GM18867 (cell line): Measurements from ENCODE around the gene DNM3.
A peak's percentile ranks its signal among the peaks of the same experiment; 100 is the strongest.
"Not testable (repeated sequence)": the region's sequence is repeated elsewhere in the genome, so short reads cannot be mapped to it uniquely, and the experiment has no call there.

Source experiments
- ATAC-seq: cut with Tn5 transposase; IDR thresholded peaks from one replicate; pipeline ENCODE4 v1.9.1; 2021; ENCODE audit warnings: mild to moderate bottlenecking, moderate library complexity; ENCODE audit not compliant: unreplicated experiment

Gene DNM3

DNA sequence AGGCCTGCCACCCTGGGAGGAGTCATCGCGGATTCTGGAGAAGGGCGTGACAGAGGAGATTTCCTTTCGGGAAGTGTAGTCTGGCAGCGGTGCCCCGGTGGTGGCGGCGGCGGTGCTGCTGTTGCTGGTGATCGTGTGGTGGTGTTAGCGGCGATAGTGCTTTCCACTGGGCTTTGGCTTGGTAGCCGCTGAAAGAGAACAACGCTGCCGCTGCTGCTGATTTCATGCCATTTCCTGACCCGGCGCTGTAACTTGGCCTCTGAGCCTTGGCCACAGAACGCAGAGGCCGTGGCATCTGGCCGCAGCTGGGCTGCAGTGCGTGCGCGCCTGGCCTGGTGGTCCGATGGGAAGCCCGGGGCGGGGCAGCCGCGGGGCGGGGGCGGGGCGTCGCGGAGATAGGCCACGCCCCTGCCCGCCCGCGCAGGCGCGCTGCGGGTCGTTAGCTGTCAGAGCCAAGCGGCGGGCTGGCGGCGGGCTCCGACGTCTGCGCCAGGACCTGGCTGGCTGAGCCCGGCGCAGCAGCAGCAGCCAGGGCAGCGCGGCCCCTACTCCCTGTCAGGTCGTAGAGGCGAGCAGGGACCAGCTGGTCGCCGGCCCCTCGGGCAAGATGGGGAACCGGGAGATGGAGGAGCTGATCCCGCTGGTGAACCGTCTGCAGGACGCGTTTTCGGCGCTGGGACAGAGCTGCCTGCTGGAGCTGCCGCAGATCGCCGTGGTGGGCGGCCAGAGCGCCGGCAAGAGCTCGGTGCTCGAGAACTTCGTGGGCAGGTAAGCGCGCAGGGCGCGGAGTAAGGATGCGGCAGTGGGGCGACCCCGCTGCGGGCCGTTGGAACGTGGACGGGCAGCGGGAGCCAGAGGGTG is at the start of gene DNM3:
Gene DNM3, plus strand, starts transcription at position 449 of the 861 bp plus-strand sequence. Its CDS starts 159 bp downstream, at position 608.
- peak; percentile 89 for ATAC-seq

DNA sequence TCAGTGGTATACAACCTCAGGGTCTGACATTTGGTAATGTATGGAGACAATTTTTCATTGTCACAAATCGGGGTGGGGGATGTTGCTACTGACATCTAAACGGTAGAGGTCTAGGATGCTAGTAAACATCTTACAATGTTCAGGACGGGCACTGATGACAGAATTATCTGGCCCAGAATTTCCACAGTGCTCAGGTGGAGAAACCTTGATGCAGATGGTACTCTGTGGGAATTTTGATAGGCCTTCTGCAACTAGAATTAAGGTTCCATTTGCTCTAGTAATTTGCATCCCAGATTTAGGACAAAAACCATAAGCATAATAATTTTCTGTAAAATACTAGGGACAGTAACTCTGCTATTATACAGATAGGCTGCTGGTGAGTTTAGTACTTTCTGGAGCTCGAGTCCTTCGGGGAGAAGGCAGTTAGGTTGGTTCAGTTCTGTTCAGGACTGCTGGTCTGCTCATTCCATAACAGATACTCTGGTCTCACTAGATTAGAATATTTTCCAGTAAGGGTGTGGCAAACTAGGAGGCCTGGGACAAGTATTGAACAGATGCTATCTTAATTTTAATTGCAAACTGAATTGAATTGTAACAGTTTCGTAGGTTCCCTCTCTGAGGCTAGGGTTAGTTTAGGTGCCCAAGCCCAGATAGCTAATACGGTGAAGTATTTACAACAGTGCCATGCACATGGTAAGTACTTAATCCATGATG is 48.5 kb upstream of the DNM3 start:
- ATAC-seq = no peak

DNA sequence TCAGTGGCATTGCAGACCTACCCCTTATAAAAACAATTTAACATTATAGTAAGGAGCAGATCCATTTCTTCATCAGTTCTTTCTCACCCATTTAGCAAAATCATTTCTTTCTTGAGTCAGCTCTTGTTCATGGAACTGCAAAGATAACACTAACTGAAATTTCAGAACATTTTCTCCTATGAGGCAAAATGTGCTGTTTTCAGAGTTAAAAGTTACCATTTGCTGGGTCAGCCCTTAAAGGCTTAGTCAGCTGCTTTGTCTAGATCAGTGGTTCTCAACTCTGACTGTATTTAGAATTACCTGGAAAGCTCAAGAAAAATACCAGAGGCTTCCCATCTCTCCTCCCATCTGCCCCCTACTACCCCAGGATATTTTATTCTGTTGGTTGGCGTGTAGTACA is 47.7 kb upstream of the DNM3 start:
- ATAC-seq = no peak

DNA sequence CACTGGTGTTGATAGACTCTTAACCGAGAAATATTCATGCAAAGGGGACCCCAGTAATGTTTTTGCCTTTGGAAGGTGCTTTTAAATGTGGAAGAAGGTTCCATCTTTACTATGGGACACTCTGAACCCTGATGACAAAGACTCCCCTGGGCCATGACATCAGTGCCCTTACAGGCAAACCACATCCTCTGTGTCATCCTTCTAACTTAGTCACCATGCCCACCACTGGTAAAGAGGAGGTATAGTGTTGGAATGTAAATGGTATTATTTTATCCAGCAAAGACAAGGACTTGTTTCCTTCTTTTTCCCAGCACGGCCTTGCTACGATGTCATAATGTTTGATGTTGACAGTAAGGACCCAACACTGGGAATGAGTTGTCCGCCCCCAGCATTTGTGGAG is 47.2 kb upstream of the DNM3 start:
- ATAC-seq = no peak

DNA sequence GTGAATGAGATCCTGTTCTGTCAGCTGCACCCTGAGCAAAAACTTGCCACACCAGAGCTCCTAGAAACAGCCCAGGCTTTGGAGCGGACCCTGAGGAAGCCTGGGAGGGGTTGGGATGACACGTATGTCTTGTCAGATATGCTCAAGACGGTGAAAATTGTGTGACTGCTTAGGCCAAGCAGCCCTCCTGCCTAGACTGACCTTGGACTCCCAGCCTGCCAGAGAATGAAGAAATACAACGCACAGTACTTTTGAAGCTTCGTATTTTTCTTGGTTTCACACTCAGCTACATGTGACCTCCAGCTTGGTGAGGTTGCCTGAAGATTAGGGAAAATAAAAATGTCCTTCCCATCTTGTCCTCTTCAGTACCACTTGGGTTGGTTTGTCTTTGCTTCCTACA is 44.7 kb upstream of the DNM3 start:
- ATAC-seq = no peak

DNA sequence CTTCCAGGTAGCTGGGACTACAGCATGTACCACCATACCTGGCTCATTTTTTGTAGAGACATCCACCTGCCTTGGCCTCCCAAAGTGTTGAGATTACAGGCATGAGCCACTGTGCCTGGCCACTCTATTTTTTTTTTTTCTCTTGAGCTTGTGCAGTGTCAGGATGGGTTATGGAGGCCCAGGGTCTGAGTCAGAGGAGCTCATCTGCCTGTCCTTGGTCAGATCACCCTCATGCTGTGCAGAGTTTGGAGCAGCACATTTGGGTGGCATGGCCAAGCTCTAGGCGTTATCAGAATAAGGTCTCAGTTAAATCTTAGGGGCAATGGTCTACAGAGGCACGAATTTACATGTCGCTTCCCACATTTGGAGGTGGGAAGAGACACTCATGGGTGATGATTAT is 43.0 kb upstream of the DNM3 start:
- ATAC-seq = no peak

DNA sequence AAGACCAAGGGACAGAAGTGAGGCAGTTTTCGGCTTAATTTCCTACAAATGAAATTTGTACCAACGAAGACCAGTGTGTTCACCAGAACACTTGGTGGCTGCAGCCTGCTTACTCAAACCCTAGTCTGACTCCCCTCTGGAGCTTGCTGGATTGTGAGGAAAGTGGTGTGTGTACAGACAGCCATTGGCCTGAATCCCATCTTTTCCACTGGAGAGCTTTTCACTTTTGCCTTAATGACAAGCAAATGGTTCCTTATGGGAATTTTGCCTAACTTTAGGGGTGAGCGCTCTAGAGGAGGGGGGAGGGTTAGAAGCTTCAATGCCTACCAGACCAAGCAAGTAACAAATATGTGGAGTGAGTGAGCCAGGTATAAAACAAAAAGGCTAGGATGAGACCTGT is 42.5 kb upstream of the DNM3 start:
- no peak for ATAC-seq

DNA sequence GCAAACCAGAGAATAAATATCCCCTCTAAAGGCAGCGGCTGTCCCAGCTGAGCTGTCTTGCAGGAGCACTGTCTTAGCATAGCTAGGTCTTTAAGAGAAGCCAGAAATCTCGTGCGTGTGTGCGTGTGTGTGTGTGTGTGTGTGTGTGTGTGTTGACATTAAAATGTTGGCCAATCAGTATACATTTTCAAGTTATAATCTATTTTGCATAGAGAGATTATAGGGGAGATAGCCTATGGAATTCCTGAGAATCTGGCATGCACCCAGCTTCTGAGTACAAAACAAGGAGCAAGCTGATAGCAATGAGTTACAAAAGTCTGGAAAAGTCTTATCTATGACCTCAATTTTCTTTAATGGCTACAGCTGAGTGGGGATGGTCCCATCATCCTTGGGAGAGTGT is 42.1 kb upstream of the DNM3 start:
- ATAC-seq = no peak

DNA sequence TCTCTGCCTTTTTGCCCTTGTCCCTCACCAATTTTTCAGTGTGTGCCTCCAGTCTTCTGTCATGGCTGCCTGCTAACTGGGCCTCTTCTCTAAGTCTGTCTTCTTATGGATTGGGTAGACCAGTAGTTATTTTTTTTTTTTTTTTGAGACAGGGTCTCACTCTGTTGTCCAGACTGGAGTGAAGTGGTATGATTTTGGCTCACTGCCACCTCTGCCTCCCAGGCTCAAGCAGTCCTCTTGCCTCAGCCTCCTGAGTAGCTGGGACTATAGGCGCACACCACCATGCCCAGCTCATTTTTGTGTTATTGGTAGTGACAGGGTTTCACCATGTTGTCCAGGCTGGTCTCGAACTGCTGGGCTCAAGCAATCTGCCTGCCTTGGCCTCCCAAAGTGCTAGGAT is 41.6 kb upstream of the DNM3 start:
- ATAC-seq = not testable (repeated sequence)

DNA sequence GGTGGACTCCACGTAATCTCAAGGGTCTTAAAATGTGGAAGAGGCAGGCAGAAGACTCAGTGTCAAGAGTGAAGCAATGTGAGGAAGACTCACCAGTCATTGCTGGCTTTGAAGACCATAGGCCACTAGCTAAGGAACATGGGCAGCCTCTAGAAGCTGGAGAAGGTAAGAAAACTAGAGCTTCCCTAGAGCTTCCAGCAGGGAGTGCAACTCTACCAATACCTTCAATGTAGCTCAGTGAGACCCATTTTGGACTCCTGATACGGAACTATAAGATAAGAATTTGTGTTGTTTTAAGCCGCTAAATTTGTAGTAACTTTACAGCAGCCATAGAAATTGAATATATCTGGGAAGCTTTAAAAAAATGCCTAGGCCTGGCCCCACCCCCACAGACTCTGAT is 41.0 kb upstream of the DNM3 start:
- no peak for ATAC-seq

DNA sequence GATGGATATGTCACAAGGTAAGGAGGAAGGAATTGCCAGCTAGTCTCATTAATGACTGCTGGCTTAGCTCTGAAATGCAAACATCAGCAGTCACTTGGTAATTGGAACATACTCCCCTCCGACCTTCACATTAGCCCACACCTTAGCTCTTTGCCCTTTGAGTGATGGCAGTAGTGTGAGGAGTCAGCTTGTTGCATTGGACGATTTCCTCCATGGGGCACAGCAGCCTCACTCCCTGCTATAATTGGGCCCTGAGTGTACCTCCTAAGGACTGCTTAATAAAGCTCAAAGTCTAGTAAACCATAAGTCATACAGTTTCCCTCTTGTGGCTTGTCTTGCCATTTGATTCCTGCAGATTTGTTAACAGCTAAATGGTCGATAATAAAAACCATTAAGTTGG is 40.4 kb upstream of the DNM3 start:
- ATAC-seq = no peak

DNA sequence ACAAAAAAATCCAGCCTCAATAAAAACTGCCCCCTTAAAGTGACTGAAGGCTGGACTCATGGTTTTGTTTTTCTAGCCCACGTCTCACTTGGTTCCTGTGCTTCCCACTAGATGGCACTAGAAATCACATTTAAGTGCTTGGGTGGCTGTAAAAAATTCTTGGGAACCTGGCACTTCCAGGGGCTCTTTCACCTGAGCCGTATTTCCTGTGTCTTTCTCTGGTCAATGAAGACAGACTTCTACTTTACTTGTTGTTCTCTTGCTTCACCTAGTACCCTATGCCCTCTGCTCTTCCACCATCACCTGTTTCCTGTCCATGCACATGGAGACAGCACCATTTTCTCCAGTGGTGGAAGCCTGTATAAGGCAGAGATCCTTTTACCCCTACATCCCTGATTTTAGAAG is 39.8 kb upstream of the DNM3 start:
- no peak for ATAC-seq

DNA sequence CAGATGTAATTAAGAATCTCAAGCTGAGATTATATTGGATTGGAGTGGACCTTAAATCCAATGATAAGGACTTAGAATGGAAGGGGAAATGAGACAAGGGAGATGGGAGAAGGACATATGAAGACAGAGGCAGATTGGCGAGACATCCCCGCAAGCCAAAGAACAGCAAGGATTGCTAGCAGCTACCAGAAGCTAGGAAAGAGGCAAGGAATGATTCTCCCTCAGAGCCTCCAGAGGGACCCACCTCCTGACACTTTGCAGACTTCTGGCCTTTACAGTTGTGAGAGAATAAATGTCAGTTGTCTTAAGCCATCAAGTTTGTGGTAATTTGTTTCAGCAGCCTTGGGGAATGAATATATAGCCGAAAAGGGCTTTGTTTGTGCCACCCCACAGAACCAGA is 39.1 kb upstream of the DNM3 start:
- ATAC-seq = no peak

DNA sequence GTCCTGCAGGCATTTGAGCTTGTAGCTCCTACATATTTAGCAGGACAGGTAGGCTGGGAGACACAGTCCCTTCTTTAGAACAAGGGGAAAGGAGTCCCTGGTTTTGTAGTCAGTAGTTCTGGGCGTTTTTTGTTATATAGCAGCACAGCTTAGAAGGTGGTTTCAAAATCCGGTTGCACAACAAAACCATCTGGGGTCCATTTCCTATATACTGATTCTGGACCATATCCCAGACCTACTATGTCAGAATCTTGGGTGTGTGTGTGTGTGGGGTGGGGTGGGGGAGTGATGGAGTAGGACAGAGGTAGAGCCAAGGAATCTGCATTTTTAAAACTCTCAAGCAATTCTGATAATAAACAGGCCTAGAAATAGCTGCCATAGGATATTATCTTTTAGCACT is 38.3 kb upstream of the DNM3 start:
- ATAC-seq = no peak

DNA sequence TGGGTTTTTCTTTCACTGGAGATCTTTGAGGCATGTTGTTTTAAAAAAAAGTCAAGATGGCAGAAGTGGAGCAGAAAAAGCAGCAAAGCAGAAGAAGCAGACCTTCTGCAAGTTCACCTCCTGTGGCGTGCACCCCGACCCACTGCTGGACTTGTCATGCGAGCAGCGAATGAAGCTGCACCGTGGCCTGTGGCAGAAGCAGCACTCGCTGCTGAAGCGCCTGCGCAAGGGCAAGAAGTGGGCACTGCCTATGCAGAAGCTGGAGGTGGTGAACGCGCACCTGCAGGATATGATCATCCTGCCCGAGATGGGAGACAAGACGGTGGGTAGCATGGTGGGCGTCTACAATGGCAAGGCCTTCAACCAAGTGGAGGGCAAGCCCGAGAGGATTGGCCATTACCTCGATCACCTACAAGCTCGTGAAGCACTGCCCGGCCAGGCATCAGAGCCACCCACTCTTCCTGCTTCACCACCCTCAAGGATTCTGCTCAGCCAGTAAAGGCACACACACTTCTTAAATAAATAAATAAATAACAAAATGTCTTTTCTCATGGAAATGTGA is 37.8 kb upstream of the DNM3 start:
- no peak for ATAC-seq

DNA sequence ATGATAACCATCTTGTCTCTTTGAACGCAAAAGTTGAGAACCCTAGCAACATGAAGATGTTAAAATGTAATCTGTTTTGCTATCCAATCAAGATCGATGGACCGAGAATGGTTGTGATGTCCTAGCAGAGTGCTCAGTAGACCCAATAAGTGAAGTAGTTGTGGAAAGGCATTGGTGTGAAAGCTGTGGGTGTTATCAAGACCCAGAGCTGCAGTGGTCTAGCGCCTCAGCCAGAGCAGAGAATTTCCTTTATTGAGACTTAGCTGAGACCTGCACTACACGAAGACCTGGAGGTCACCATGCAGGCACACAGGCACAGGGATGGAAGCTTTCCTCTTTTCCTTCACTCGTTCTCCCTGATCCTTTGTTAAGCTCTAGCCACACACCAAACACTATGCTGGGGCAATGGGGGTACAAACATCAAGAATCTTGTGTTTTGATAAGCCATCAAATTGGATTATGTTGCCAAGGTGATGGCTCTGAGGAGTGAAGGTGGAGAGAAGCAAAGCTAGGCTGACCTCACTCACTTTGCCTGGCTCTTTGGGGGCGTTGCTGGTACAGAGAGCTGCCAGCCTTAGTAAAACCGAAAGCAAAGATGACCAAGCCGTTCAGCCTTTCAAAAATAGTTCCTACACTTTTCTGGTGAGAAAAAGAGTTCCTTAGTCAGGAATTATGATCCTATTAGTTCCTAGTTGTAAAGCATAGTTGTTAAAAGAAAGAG is 35.7 kb upstream of the DNM3 start:
- ATAC-seq = peak; percentile 93

DNA sequence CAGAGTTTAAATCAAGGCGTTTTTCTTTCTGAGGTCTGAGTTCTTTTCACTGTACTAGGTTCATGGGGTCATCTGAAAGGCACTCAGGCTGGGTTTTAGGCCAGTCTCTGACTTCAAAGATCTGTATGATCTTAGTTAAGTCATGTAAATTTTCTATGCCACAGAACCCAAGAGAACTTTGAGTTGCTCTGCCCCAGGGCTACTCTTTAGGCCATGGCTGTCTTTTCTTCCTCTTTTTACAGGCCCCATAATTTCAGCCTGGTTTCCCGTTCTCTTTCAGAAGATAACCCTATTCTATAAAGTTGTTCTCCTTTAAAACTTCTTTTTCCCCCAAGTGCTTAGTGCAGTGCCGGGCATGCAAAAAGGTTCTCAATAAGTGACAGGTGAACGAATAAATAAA is 33.7 kb upstream of the DNM3 start:
- ATAC-seq = no peak

DNA sequence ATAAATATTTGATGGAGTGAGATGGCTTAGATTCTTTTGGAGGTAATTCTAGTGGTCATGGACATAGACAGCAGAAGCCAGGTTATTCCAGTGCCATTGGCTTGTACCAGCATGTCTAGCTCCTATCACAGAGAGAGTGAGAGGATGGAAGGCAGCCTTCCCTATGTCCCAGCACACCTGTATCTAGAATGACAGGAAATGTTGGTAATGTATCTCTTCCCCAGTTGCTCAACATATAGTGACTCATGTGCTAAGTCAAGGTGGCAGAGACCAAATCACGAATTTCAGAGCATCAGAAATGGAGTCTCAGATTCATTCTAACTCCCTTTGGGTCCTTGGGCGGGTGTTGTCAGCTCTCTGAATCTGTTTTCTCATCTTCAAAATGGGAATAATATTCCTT is 31.5 kb upstream of the DNM3 start:
- ATAC-seq = no peak

DNA sequence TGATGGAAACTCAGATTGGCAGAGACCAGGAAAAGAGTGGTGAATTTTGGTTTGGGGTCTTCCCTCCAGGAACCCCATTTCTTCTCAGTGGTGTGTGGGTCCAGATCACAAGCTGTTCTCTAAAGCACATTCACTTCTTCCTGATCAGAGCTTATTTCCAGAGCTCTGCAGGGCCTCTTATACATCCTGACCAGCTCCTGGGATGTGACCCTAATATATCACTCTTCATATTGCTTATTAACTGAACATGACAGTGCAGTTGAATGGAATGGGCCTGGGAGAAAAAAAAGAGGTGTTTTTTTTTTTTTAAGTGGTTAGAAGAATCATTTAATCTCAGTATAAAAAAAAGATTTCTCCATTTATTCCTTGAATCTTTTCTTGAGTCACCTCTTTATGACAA is 29.6 kb upstream of the DNM3 start:
- ATAC-seq = no peak

DNA sequence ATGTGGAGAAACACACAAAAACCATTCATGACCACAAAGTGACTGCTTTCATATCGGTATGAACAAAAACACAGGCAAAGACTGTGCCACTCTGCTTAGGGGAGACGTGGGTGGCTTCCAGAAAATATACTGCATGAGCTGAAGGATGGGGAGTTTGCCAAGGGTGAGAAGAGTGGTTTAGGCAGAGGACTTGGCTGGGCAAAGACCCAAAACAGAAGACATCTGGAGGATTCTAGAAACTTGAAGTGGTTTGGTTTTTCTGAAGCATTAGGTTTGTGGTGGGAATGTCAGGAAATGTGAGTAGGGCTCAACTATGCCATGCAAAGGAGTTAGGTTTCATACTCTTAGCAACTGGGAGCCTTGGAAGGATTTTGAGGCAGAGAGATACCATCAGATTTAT is 26.6 kb upstream of the DNM3 start:
- no peak for ATAC-seq

DNA sequence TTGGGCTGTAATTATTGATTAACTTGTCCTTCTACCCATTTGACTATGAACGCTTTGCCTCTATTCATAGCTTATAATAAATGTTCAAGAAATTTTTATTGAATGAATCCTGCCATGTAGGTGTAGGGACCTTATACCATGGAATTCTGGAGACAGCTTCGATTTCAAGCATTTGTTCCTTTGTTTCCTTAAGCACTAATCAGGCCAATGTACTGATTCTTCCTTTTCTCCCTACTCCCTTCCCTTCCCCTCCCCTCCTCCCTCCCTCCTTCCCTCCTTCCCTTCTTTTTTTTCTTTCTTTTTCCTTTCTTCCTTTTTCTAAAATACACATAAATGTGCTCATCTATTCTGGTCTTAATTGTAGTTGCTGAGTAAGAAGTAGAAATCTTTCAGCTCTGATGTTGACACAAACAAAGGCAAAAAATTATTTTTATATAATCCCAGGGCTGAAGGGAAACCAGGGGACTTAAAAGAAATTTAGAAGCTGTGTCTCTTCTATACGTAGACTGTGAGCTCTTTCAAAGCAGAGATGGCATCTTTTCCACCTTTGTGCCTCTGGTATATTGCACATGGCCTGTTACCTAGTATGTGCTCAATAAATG is 24.9 kb upstream of the DNM3 start:
- no peak for ATAC-seq
